ENCODE results near the gene MTMR3. TPM values are rescaled to one million over a fixed set of nuclear protein-coding genes. Genes with fewer than 3 reads are reported as not detected.

The MTMR3 gene
- total RNA-seq, 6 donors from 2014 or later, result 50.3 to 117 (median 70.9) TPM

- no peaks in the 10 kb centered on the region for H3K9me3 ChIP-seq
- H3K27ac ChIP-seq, result no peak overlapping the region
- H3K4me1 ChIP-seq, result no peaks in the 10 kb centered on the region
- no peaks in the 10 kb centered on the region for H3K36me3 ChIP-seq
- no peak overlapping the region for H3K4me3 ChIP-seq
- 80 to 83% methylated on average over 3 of the region's 3 CpGs for WGBS, 2 donors
- ATAC-seq (ENCODE audit: low FRiP score in 2 of 2), result no peak
- DNase-seq, result no peak
- TF ChIP-seq CTCF (IDR thresholded peaks at IDR 0.05) (no peak), POLR2AphosphoS5 (IDR thresholded peaks at IDR 0.05) (no peak), POLR2A (IDR thresholded peaks at IDR 0.05) (no peak), EP300 (IDR thresholded peaks at IDR 0.05) (no peak)
- H3K27me3 ChIP-seq, result no peaks in the 10 kb centered on the region
These were observed 15.1 kb upstream of the MTMR3 start for GRCh38 chr22:29867851-29868250.

- Histone ChIP-seq H3K4me1 (no peaks in the 10 kb centered on the region), H3K36me3 (no peaks in the 10 kb centered on the region), H3K4me3 (no peak overlapping the region), H3K27me3 (no peaks in the 10 kb centered on the region), H3K27ac (no peak overlapping the region), H3K9me3 (no peaks in the 10 kb centered on the region)
- TF ChIP-seq CTCF (IDR thresholded peaks at IDR 0.05), result no peak
- TF ChIP-seq POLR2AphosphoS5 (IDR thresholded peaks at IDR 0.05), result no peak
- no peak for TF ChIP-seq POLR2A (IDR thresholded peaks at IDR 0.05)
- WGBS, 2 donors, result 48 to 54% methylated on average over 3 of the region's 3 CpGs
- no peak for DNase-seq
- ATAC-seq (ENCODE audit: low FRiP score in 2 of 2), result no peak
These were observed 12.4 kb upstream of the MTMR3 start for GRCh38 chr22:29870574-29870973.

- no peaks in the 10 kb centered on the region for H3K9me3 ChIP-seq
- no peaks in the 10 kb centered on the region for H3K27me3 ChIP-seq
- no peak for TF ChIP-seq POLR2A (IDR thresholded peaks at IDR 0.05)
- no peak overlapping the region for H3K27ac ChIP-seq
- H3K4me1 ChIP-seq, result no peaks in the 10 kb centered on the region
- 58 to 72% methylated on average over 5 of the region's 5 CpGs for WGBS, 2 donors
- no peak for ATAC-seq (ENCODE audit: low FRiP score in 2 of 2)
- H3K4me3 ChIP-seq, result no peak overlapping the region
- H3K36me3 ChIP-seq, result no peaks in the 10 kb centered on the region
- DNase-seq, result no peak
These were observed 11.3 kb upstream of the MTMR3 start for GRCh38 chr22:29871684-29872083.

- H3K27ac ChIP-seq, result peak overlapping the region in 1 of 4 donors; percentile 55
- TF ChIP-seq EP300 (IDR thresholded peaks at IDR 0.05), result no peak
- TF ChIP-seq POLR2AphosphoS5 (IDR thresholded peaks at IDR 0.05), result no peak
- no peak for TF ChIP-seq CTCF (IDR thresholded peaks at IDR 0.05)
- TF ChIP-seq POLR2A (IDR thresholded peaks at IDR 0.05), result no peak
- H3K9me3 ChIP-seq, result no peaks in the 10 kb centered on the region
- ATAC-seq (ENCODE audit: low FRiP score in 2 of 2), result no peak
- H3K4me3 ChIP-seq, result no peak overlapping the region
- H3K36me3 ChIP-seq, result no peaks in the 10 kb centered on the region
- no peak for DNase-seq
- H3K4me1 ChIP-seq, result no peaks in the 10 kb centered on the region
- H3K27me3 ChIP-seq, result no peaks in the 10 kb centered on the region
- WGBS, 2 donors, result 85 to 97% methylated on average over 3 of the region's 3 CpGs
These were observed 10.7 kb upstream of the MTMR3 start for GRCh38 chr22:29872144-29872893.

- H3K36me3 ChIP-seq, result no peaks in the 10 kb centered on the region
- ATAC-seq (ENCODE audit: low FRiP score in 2 of 2) (peak in 1 of 2 donors; percentile 60), DNase-seq (peak in 1 of 2 donors; percentile 46)
- H3K9me3 ChIP-seq, result no peaks in the 10 kb centered on the region
- H3K4me1 ChIP-seq, result no peaks in the 10 kb centered on the region
- H3K27ac ChIP-seq, result peak overlapping the region in 1 of 4 donors; percentile 55
- TF ChIP-seq POLR2AphosphoS5 (IDR thresholded peaks at IDR 0.05), result no peak
- no peak for TF ChIP-seq POLR2A (IDR thresholded peaks at IDR 0.05)
- no peak for TF ChIP-seq EP300 (IDR thresholded peaks at IDR 0.05)
- TF ChIP-seq CTCF (IDR thresholded peaks at IDR 0.05), result no peak
- H3K27me3 ChIP-seq, result no peaks in the 10 kb centered on the region
- H3K4me3 ChIP-seq, result no peak overlapping the region
- 60 to 64% methylated on average over 5 of the region's 5 CpGs for WGBS, 2 donors
These were observed 10.0 kb upstream of the MTMR3 start for GRCh38 chr22:29872989-29873388.
